ENCODE measurements around the gene CP.
A peak's percentile ranks its signal among the peaks of the same experiment; 100 is the strongest.
"Not testable (repeated sequence)": the region's sequence is repeated elsewhere in the genome, so short reads cannot be mapped to it uniquely, and the experiment has no call there.

CP gene

GRCh38 chr3:149203758-149204157, 17.9 kb downstream of the CP start:
- Histone ChIP-seq H3K36me3 (ENCODE audit: insufficient read depth, low read length) (no peaks in the 10 kb centered on the region), H3K4me3 (ENCODE audit: low read depth in 1 of 2, low read length in 2 of 2) (no peak overlapping the region), H3K27ac (ENCODE audit: low read depth, low read length) (no peak overlapping the region), H3K4me1 (ENCODE audit: insufficient read depth, low read length) (no peaks in the 10 kb centered on the region), H3K9me3 (ENCODE audit: low read length) (no peaks in the 10 kb centered on the region), H3K27me3 (ENCODE audit: control insufficient read depth in 1 of 2, insufficient read depth in 2 of 2, low read length in 2 of 2) (no peaks in the 10 kb centered on the region), H3K9ac (ENCODE audit: low read length) (no peak overlapping the region)

DNA sequence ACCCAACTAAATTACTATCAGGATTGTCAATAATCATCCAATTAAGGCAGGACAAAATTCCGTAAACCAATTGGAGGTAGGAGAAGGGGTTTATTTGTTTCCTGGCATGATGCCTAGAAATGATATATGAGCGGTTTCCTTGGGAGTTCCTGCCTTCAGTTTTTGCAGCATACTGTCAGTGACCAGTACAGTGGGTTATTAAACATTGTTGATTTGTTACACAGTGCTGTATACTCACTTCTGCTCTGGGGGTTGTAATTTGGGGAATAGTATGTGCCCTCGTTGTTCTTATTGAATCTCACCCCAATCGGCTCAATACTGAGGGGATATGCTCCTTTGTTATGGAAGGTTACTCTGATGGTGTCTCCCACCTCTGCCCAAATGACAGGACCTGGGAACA, 22.2 kb downstream of the CP start:
- no peaks in the 10 kb centered on the region for H3K9me3 ChIP-seq (ENCODE audit: low read length)
- H3K27ac ChIP-seq (ENCODE audit: low read depth, low read length), result no peak overlapping the region
- no peaks in the 10 kb centered on the region for H3K36me3 ChIP-seq (ENCODE audit: insufficient read depth, low read length)
- H3K27me3 ChIP-seq (ENCODE audit: control insufficient read depth in 1 of 2, insufficient read depth in 2 of 2, low read length in 2 of 2), result no peaks in the 10 kb centered on the region
- no peak overlapping the region for H3K9ac ChIP-seq (ENCODE audit: low read length)
- H3K4me3 ChIP-seq (ENCODE audit: low read depth in 1 of 2, low read length in 2 of 2), result no peak overlapping the region
- no peaks in the 10 kb centered on the region for H3K4me1 ChIP-seq (ENCODE audit: insufficient read depth, low read length)

DNA sequence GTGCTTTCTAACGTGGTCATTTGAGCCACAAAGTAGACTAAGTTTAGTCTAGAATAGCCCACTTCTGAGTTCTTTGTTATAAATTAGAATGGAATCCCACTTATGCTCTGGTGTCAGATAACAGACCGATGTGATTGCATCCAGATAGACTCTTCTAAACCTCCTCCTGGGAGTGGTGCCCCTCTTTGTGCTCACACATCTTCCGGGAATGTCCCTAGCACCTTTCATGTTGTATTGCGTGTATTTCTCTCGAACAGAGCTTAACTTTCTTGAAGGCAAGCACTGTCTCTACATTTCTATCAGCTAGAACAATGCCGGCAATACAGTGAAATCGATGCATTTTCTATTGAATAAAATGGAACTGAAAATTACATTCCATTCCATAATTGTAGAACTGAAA, 23.0 kb downstream of the CP start:
- Histone ChIP-seq H3K4me3 (ENCODE audit: low read depth in 1 of 2, low read length in 2 of 2) (no peak overlapping the region), H3K9ac (ENCODE audit: low read length) (no peak overlapping the region), H3K4me1 (ENCODE audit: insufficient read depth, low read length) (no peaks in the 10 kb centered on the region), H3K36me3 (ENCODE audit: insufficient read depth, low read length) (no peaks in the 10 kb centered on the region), H3K9me3 (ENCODE audit: low read length) (no peaks in the 10 kb centered on the region), H3K27me3 (ENCODE audit: control insufficient read depth in 1 of 2, insufficient read depth in 2 of 2, low read length in 2 of 2) (no peaks in the 10 kb centered on the region), H3K27ac (ENCODE audit: low read depth, low read length) (no peak overlapping the region)

GRCh38 chr3:149197669-149198068, 24.0 kb downstream of the CP start:
- Histone ChIP-seq H3K4me1 (ENCODE audit: insufficient read depth, low read length) (no peaks in the 10 kb centered on the region), H3K27ac (ENCODE audit: low read depth, low read length) (no peak overlapping the region), H3K36me3 (ENCODE audit: insufficient read depth, low read length) (no peaks in the 10 kb centered on the region), H3K27me3 (ENCODE audit: control insufficient read depth in 1 of 2, insufficient read depth in 2 of 2, low read length in 2 of 2) (no peaks in the 10 kb centered on the region), H3K9ac (ENCODE audit: low read length) (no peak overlapping the region), H3K9me3 (ENCODE audit: low read length) (no peaks in the 10 kb centered on the region), H3K4me3 (ENCODE audit: low read depth in 1 of 2, low read length in 2 of 2) (no peak overlapping the region)

- H3K27ac ChIP-seq (ENCODE audit: low read depth, low read length); H3K4me1 ChIP-seq (ENCODE audit: insufficient read depth, low read length); H3K9ac ChIP-seq (ENCODE audit: low read length); H3K4me3 ChIP-seq (ENCODE audit: low read depth in 1 of 2, low read length in 2 of 2); H3K27me3 ChIP-seq (ENCODE audit: control insufficient read depth in 1 of 2, insufficient read depth in 2 of 2, low read length in 2 of 2); H3K36me3 ChIP-seq (ENCODE audit: insufficient read depth, low read length); H3K9me3 ChIP-seq (ENCODE audit: low read length): not testable (repeated sequence)
These were observed 24.6 kb downstream of the CP start for GRCh38 chr3:149196805-149197592.

GRCh38 chr3:149195221-149195620, 26.4 kb downstream of the CP start:
- no peak overlapping the region for H3K4me3 ChIP-seq (ENCODE audit: low read depth in 1 of 2, low read length in 2 of 2)
- H3K9me3 ChIP-seq (ENCODE audit: low read length), result no peaks in the 10 kb centered on the region
- no peaks in the 10 kb centered on the region for H3K36me3 ChIP-seq (ENCODE audit: insufficient read depth, low read length)
- H3K27me3 ChIP-seq (ENCODE audit: control insufficient read depth in 1 of 2, insufficient read depth in 2 of 2, low read length in 2 of 2), result no peaks in the 10 kb centered on the region
- no peaks in the 10 kb centered on the region for H3K4me1 ChIP-seq (ENCODE audit: insufficient read depth, low read length)
- H3K9ac ChIP-seq (ENCODE audit: low read length), result no peak overlapping the region
- no peak overlapping the region for H3K27ac ChIP-seq (ENCODE audit: low read depth, low read length)

DNA sequence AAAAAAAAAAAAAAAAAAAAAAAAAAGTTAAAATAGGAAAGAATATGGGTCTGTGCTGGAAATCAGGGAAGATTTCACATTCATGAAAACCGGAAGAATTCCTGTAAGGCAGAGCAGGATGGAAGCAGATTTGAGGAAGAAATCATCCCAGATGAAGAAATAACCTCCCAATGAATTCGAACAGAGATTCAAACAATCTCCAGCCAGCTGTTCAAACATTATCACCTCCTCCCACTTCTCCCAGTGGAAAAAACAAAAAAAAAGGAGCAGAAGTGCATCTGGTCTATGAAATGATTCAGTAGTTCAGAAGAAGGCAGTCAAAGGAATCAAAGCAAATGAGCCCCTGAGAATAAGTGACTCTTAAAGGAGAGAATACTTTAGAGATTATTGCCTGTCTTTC, 33.1 kb downstream of the CP start:
- Histone ChIP-seq H3K27me3 (ENCODE audit: control insufficient read depth in 1 of 2, insufficient read depth in 2 of 2, low read length in 2 of 2) (no peaks in the 10 kb centered on the region), H3K9me3 (ENCODE audit: low read length) (no peaks in the 10 kb centered on the region), H3K36me3 (ENCODE audit: insufficient read depth, low read length) (no peaks in the 10 kb centered on the region), H3K27ac (ENCODE audit: low read depth, low read length) (no peak overlapping the region), H3K4me1 (ENCODE audit: insufficient read depth, low read length) (no peaks in the 10 kb centered on the region), H3K4me3 (ENCODE audit: low read depth in 1 of 2, low read length in 2 of 2) (no peak overlapping the region), H3K9ac (ENCODE audit: low read length) (no peak overlapping the region)

GRCh38 chr3:149186721-149187120, 34.9 kb downstream of the CP start:
- Histone ChIP-seq H3K27me3 (ENCODE audit: control insufficient read depth in 1 of 2, insufficient read depth in 2 of 2, low read length in 2 of 2) (no peaks in the 10 kb centered on the region), H3K27ac (ENCODE audit: low read depth, low read length) (no peak overlapping the region), H3K4me3 (ENCODE audit: low read depth in 1 of 2, low read length in 2 of 2) (no peak overlapping the region), H3K9ac (ENCODE audit: low read length) (no peak overlapping the region), H3K9me3 (ENCODE audit: low read length) (no peaks in the 10 kb centered on the region), H3K4me1 (ENCODE audit: insufficient read depth, low read length) (no peaks in the 10 kb centered on the region), H3K36me3 (ENCODE audit: insufficient read depth, low read length) (no peaks in the 10 kb centered on the region)

DNA sequence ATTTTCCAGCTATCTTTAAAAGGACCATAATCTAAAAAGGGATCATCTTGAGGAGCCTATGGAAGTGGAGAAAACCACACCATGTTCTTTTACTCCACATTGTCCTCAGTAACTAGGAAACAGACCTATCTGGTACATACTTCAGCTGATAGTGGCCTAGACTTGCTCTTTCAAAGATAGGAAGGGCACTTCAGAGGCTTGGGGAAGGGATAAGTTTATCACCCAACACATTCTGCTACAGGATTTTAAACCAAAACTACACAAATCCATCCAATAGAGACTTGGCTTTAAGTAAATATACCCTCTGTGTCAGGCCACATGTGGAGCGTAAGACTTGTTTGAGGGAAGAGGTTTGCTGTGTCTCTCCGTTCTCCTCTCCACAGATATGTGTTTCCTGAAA, 35.4 kb downstream of the CP start:
- Histone ChIP-seq H3K27me3 (ENCODE audit: control insufficient read depth in 1 of 2, insufficient read depth in 2 of 2, low read length in 2 of 2) (no peaks in the 10 kb centered on the region), H3K27ac (ENCODE audit: low read depth, low read length) (no peak overlapping the region), H3K9ac (ENCODE audit: low read length) (no peak overlapping the region), H3K4me1 (ENCODE audit: insufficient read depth, low read length) (no peaks in the 10 kb centered on the region), H3K9me3 (ENCODE audit: low read length) (no peaks in the 10 kb centered on the region), H3K36me3 (ENCODE audit: insufficient read depth, low read length) (no peaks in the 10 kb centered on the region), H3K4me3 (ENCODE audit: low read depth in 1 of 2, low read length in 2 of 2) (no peak overlapping the region)

- peaks cover 4% of the 10 kb centered on the region for H3K4me1 ChIP-seq (ENCODE audit: insufficient read depth, low read length)
- H3K9me3 ChIP-seq (ENCODE audit: low read length), result no peaks in the 10 kb centered on the region
- no peak overlapping the region for H3K27ac ChIP-seq (ENCODE audit: low read depth, low read length)
- no peaks in the 10 kb centered on the region for H3K36me3 ChIP-seq (ENCODE audit: insufficient read depth, low read length)
- no peak overlapping the region for H3K9ac ChIP-seq (ENCODE audit: low read length)
- no peak overlapping the region for H3K4me3 ChIP-seq (ENCODE audit: low read depth in 1 of 2, low read length in 2 of 2)
- H3K27me3 ChIP-seq (ENCODE audit: control insufficient read depth in 1 of 2, insufficient read depth in 2 of 2, low read length in 2 of 2), result no peaks in the 10 kb centered on the region
These were observed 40.4 kb downstream of the CP start for GRCh38 chr3:149181182-149181581.

- Histone ChIP-seq H3K4me3 (ENCODE audit: low read depth in 1 of 2, low read length in 2 of 2) (no peak overlapping the region), H3K27ac (ENCODE audit: low read depth, low read length) (peak overlapping the region; percentile 17), H3K36me3 (ENCODE audit: insufficient read depth, low read length) (no peaks in the 10 kb centered on the region), H3K9me3 (ENCODE audit: low read length) (no peaks in the 10 kb centered on the region), H3K4me1 (ENCODE audit: insufficient read depth, low read length) (peaks cover 4% of the 10 kb centered on the region), H3K27me3 (ENCODE audit: control insufficient read depth in 1 of 2, insufficient read depth in 2 of 2, low read length in 2 of 2) (no peaks in the 10 kb centered on the region), H3K9ac (ENCODE audit: low read length) (no peak overlapping the region)
These were observed 41.5 kb downstream of the CP start for GRCh38 chr3:149180057-149180573.

GRCh38 chr3:149179220-149179619, 42.4 kb downstream of the CP start:
- Histone ChIP-seq H3K4me3 (ENCODE audit: low read depth in 1 of 2, low read length in 2 of 2) (no peak overlapping the region), H3K27ac (ENCODE audit: low read depth, low read length) (no peak overlapping the region), H3K4me1 (ENCODE audit: insufficient read depth, low read length) (peaks cover 4% of the 10 kb centered on the region), H3K9ac (ENCODE audit: low read length) (no peak overlapping the region), H3K36me3 (ENCODE audit: insufficient read depth, low read length) (peaks cover 7% of the 10 kb centered on the region), H3K27me3 (ENCODE audit: control insufficient read depth in 1 of 2, insufficient read depth in 2 of 2, low read length in 2 of 2) (no peaks in the 10 kb centered on the region), H3K9me3 (ENCODE audit: low read length) (no peaks in the 10 kb centered on the region)
